ENCODE results near the gene WARS2. TPM values are rescaled to one million over a fixed set of nuclear protein-coding genes. Genes with fewer than 3 reads are reported as not detected.

Gene WARS2
- total RNA-seq, 1 experiment from 2014 or later, result 13.3 TPM

DNA sequence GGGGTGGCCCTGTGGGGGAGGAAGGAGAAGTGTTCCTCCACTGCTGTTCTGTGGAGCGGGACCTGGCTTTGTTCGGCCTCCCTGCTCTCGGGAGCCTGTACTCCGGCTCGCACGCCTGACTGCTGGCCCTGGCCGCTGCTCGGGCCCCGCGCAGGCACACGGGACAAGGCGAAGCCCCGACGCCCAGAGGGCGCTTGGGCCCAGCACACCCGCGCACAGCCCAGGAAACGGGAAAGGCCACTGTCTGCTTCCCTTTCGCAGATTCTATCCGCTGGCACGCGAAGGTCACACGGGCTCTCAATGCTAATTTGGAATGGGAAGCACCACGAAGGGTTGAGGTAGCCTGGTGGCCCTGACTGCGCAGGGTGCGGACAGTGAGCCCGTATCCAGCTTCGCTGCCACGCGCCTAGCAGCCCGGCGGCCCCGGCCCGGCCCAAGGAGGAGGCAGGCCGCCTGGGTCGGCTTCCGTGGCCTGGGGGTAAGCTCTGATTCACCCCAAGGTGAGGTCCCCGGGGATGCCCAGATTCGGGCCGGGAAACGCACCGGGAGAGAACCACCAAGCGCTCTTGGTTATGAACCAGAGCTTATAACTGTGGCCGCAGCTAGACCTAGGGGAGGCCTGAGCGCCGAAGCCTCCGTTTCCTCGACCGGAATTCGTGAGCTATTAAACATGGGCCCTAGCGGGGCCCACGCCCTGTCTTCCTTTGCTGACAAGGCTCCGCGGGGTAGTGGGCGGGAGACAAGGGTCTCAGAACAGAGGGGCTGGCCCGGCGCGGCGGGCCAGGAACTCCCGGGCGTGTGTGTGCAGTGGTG, 132.6 kb downstream of the WARS2 start:
- no peak for TF ChIP-seq EZH2 (IDR thresholded peaks at IDR 0.05; ENCODE audit: borderline replicate concordance, low read depth, low read length, poor library complexity, severe bottlenecking)
- TF ChIP-seq, protein P1, sequence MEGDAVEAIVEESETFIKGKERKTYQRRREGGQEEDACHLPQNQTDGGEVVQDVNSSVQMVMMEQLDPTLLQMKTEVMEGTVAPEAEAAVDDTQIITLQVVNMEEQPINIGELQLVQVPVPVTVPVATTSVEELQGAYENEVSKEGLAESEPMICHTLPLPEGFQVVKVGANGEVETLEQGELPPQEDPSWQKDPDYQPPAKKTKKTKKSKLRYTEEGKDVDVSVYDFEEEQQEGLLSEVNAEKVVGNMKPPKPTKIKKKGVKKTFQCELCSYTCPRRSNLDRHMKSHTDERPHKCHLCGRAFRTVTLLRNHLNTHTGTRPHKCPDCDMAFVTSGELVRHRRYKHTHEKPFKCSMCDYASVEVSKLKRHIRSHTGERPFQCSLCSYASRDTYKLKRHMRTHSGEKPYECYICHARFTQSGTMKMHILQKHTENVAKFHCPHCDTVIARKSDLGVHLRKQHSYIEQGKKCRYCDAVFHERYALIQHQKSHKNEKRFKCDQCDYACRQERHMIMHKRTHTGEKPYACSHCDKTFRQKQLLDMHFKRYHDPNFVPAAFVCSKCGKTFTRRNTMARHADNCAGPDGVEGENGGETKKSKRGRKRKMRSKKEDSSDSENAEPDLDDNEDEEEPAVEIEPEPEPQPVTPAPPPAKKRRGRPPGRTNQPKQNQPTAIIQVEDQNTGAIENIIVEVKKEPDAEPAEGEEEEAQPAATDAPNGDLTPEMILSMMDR (conservative IDR thresholded peaks at IDR 0.05; ENCODE audit: low read depth, low read length), result no peak
- peak overlapping the region; percentile 14 for H3K4me3 ChIP-seq (ENCODE audit: low read depth, low read length, poor library complexity, severe bottlenecking)

DNA sequence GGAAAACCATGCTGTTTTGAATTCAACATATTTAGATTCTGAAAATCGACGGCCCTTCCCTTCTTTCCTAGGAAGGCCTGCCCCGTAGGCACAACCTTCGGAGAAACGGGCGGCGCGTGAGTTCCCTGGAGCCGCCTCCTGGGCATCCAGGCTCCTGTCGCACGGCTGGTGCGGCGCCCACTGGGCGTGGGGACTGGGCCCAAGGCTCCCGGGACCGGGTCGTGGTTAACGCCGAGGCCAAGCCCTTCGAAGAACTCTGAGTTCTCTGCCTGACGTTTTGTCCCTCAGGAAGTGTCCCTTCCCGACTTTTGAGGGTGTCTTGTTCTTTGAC, 133.1 kb downstream of the WARS2 start:
- H3K27ac ChIP-seq (ENCODE audit: low read depth, low read length, poor library complexity, severe bottlenecking), result no peak overlapping the region
- CTCF ChIA-PET, result no interaction called here
- no peaks in the 10 kb centered on the region for H3K4me1 ChIP-seq (ENCODE audit: insufficient read depth, low read length, poor library complexity, severe bottlenecking)
- intact Hi-C loops (cut with micrococcal nuclease; ENCODE audit: unreplicated experiment), result loop anchor here (5.0 kb wide), 2 partner anchors 700 to 785 kb away; no protein-coding TSS in a partner anchor
- no peak overlapping the region for H3K4me3 ChIP-seq (ENCODE audit: low read depth, low read length, poor library complexity, severe bottlenecking)
- TF ChIP-seq EZH2 (IDR thresholded peaks at IDR 0.05; ENCODE audit: borderline replicate concordance, low read depth, low read length, poor library complexity, severe bottlenecking), result no peak
- TF ChIP-seq, protein P1 (conservative IDR thresholded peaks at IDR 0.05; ENCODE audit: low read depth, low read length), result no peak
- BruUV-seq (replicated peaks), result no TSS peak
- no peaks in the 10 kb centered on the region for H3K9me3 ChIP-seq (ENCODE audit: low read depth, low read length, poor library complexity, severe bottlenecking)
- H3K36me3 ChIP-seq (ENCODE audit: insufficient read depth, low read length, poor library complexity, severe bottlenecking), result no peaks in the 10 kb centered on the region
- DNase-seq (ENCODE audit: low spot score), result no peak
- peaks cover 36% of the 10 kb centered on the region for H3K27me3 ChIP-seq (replicated peaks; ENCODE audit: insufficient read depth, low read depth, low read length, poor library complexity)
- POLR2A ChIA-PET (ENCODE audit: low non-redundant PET), result no interaction called here

More for the DNA sequence above, 132.6 kb downstream of the WARS2 start:
- Histone ChIP-seq H3K27me3 (replicated peaks; ENCODE audit: insufficient read depth, low read depth, low read length, poor library complexity) (peaks cover 36% of the 10 kb centered on the region), H3K27ac (ENCODE audit: low read depth, low read length, poor library complexity, severe bottlenecking) (no peak overlapping the region), H3K9me3 (ENCODE audit: low read depth, low read length, poor library complexity, severe bottlenecking) (no peaks in the 10 kb centered on the region), H3K36me3 (ENCODE audit: insufficient read depth, low read length, poor library complexity, severe bottlenecking) (no peaks in the 10 kb centered on the region), H3K4me1 (ENCODE audit: insufficient read depth, low read length, poor library complexity, severe bottlenecking) (no peaks in the 10 kb centered on the region)
- CTCF ChIA-PET, result interaction anchor here (0.5 to 1.3 kb wide), 5 partner anchors 224 to 856 kb away, joined by 3 to 6 read pairs (median 6); no protein-coding TSS in a partner anchor
- no TSS peak for BruUV-seq (replicated peaks)
- POLR2A ChIA-PET (ENCODE audit: low non-redundant PET), result no interaction called here
- DNase-seq (ENCODE audit: low spot score), result no peak
- intact Hi-C loops (cut with micrococcal nuclease; ENCODE audit: unreplicated experiment), result loop anchor here (2.0 to 5.0 kb wide), 3 partner anchors 701 to 857 kb away; no protein-coding TSS in a partner anchor

DNA sequence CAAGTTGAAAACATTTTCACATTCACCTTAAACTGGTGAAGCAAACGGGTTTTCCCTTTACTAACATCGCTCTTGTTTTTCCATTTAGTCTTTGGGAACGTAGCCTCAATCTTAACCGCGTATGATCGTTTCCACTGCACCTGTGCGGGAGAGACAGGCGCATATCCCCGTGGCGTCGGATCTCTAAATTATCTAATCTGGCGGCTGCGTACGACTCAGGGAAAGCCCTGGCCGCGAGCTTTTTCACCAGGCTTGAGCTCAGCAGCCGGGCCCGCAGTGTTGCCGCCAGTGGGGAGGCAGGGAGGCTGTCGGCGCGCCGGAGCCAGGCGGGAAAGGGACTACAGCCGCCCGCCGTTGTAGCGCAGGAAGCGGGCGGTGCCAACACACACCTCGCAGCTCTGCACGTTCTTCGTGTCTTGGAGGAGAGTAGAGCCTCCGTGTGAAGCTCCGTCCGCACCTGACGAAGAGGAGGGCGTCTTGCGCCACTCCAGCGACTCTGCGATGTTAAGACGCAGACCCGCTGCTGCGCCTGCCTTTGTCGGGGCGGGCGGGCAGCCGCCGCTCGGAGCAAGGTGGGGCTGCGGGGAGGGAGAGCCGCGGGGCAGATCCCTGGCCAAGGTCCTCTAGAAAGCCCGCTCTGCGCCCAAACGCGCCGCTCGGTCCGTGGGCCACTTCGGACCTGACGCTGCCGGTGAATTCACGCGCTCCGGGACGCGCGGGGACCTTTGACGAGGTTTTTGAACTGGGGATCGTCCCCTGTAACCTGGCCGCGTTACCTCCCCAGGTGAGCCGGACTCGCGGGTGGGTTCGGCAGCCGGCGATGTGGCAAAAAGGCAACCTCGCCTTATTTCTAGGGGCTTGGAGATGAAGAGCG, 133.8 kb downstream of the WARS2 start:
- DNase-seq (ENCODE audit: low spot score), result peak; percentile 14
- no peak overlapping the region for H3K27ac ChIP-seq (ENCODE audit: low read depth, low read length, poor library complexity, severe bottlenecking)
- no peaks in the 10 kb centered on the region for H3K9me3 ChIP-seq (ENCODE audit: low read depth, low read length, poor library complexity, severe bottlenecking)
- peaks cover 36% of the 10 kb centered on the region for H3K27me3 ChIP-seq (replicated peaks; ENCODE audit: insufficient read depth, low read depth, low read length, poor library complexity)
- peak; percentile 93 for TF ChIP-seq EZH2 (IDR thresholded peaks at IDR 0.05; ENCODE audit: borderline replicate concordance, low read depth, low read length, poor library complexity, severe bottlenecking)
- TF ChIP-seq, protein P1 (conservative IDR thresholded peaks at IDR 0.05; ENCODE audit: low read depth, low read length), result no peak
- no peak overlapping the region for H3K4me3 ChIP-seq (ENCODE audit: low read depth, low read length, poor library complexity, severe bottlenecking)
- H3K36me3 ChIP-seq (ENCODE audit: insufficient read depth, low read length, poor library complexity, severe bottlenecking), result no peaks in the 10 kb centered on the region
- POLR2A ChIA-PET (ENCODE audit: low non-redundant PET), result no interaction called here
- CTCF ChIA-PET, result no interaction called here
- intact Hi-C loops (cut with micrococcal nuclease; ENCODE audit: unreplicated experiment), result loop anchor here (5.0 kb wide), 2 partner anchors 699 to 784 kb away; no protein-coding TSS in a partner anchor
- H3K4me1 ChIP-seq (ENCODE audit: insufficient read depth, low read length, poor library complexity, severe bottlenecking), result no peaks in the 10 kb centered on the region
- BruUV-seq (replicated peaks), result no TSS peak
